ENCODE data around the gene LEF1. TPM values are rescaled to one million over a fixed set of nuclear protein-coding genes. Genes with fewer than 3 reads are reported as not detected.

The LEF1 gene
- total and polyA plus RNA-seq, 2 donors (not counting 1 experiment from before 2014, with no cell fraction given), result 1.8 to 2.6 TPM

- Histone ChIP-seq H3K36me3 (ENCODE audit: control insufficient read depth, insufficient read depth, low read length) (no peaks in the 10 kb centered on the region), H3K4me3 (replicated peaks in 1 of 4; ENCODE audit: control extremely low read depth in 1 of 4, insufficient read depth in 1 of 4, low read depth in 3 of 4, low read length in 4 of 4) (no peak overlapping the region), H3K27ac (ENCODE audit: insufficient read depth, low read length) (no peak overlapping the region), H4K20me1 (ENCODE audit: control insufficient read depth, extremely low read depth, insufficient read depth, low read length) (no peaks in the 10 kb centered on the region), H3K27me3 (ENCODE audit: control insufficient read depth, insufficient read depth, low read length) (no peaks in the 10 kb centered on the region), H3K4me1 (ENCODE audit: control insufficient read depth, extremely low read depth, insufficient read depth, low read length) (no peaks in the 10 kb centered on the region), H3K4me2 (ENCODE audit: extremely low read depth, insufficient read depth, low read length) (no peak overlapping the region), H3K9me3 (ENCODE audit: control insufficient read depth, insufficient read depth, low read depth, low read length) (no peaks in the 10 kb centered on the region), H2AFZ (ENCODE audit: low read length) (no peak overlapping the region), H3K79me2 (ENCODE audit: control insufficient read depth, insufficient read depth, low read length) (no peaks in the 10 kb centered on the region), H3K9ac (ENCODE audit: insufficient read depth, low read length) (no peak overlapping the region)
- DNase-seq (ENCODE audit: low read depth in 2 of 2), result no peak
- TF ChIP-seq, protein P1, sequence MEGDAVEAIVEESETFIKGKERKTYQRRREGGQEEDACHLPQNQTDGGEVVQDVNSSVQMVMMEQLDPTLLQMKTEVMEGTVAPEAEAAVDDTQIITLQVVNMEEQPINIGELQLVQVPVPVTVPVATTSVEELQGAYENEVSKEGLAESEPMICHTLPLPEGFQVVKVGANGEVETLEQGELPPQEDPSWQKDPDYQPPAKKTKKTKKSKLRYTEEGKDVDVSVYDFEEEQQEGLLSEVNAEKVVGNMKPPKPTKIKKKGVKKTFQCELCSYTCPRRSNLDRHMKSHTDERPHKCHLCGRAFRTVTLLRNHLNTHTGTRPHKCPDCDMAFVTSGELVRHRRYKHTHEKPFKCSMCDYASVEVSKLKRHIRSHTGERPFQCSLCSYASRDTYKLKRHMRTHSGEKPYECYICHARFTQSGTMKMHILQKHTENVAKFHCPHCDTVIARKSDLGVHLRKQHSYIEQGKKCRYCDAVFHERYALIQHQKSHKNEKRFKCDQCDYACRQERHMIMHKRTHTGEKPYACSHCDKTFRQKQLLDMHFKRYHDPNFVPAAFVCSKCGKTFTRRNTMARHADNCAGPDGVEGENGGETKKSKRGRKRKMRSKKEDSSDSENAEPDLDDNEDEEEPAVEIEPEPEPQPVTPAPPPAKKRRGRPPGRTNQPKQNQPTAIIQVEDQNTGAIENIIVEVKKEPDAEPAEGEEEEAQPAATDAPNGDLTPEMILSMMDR (conservative IDR thresholded peaks at IDR 0.05 in 1 of 2, IDR thresholded peaks at IDR 0.05 in 1 of 2; ENCODE audit: low read depth in 1 of 2, low read length in 2 of 2), result no peak
- no peak for TF ChIP-seq EZH2 (IDR thresholded peaks at IDR 0.05; ENCODE audit: low read length, missing control alignments)
Observed at GRCh38 chr4:108024085-108024877, 144.5 kb downstream of the LEF1 start.

- Histone ChIP-seq H2AFZ (ENCODE audit: low read length) (no peak overlapping the region), H3K79me2 (ENCODE audit: control insufficient read depth, insufficient read depth, low read length) (no peaks in the 10 kb centered on the region), H3K4me1 (ENCODE audit: control insufficient read depth, extremely low read depth, insufficient read depth, low read length) (no peaks in the 10 kb centered on the region), H3K4me2 (ENCODE audit: extremely low read depth, insufficient read depth, low read length) (no peak overlapping the region), H3K4me3 (replicated peaks in 1 of 4; ENCODE audit: control extremely low read depth in 1 of 4, insufficient read depth in 1 of 4, low read depth in 3 of 4, low read length in 4 of 4) (no peak overlapping the region), H3K9me3 (ENCODE audit: control insufficient read depth, insufficient read depth, low read depth, low read length) (no peaks in the 10 kb centered on the region), H3K27me3 (ENCODE audit: control insufficient read depth, insufficient read depth, low read length) (no peaks in the 10 kb centered on the region), H3K36me3 (ENCODE audit: control insufficient read depth, insufficient read depth, low read length) (no peaks in the 10 kb centered on the region), H3K27ac (ENCODE audit: insufficient read depth, low read length) (no peak overlapping the region), H4K20me1 (ENCODE audit: control insufficient read depth, extremely low read depth, insufficient read depth, low read length) (no peaks in the 10 kb centered on the region), H3K9ac (ENCODE audit: insufficient read depth, low read length) (no peak overlapping the region)
- DNase-seq (ENCODE audit: low read depth in 2 of 2), result no peak
- no peak for TF ChIP-seq EZH2 (IDR thresholded peaks at IDR 0.05; ENCODE audit: low read length, missing control alignments)
- TF ChIP-seq, protein P1 (conservative IDR thresholded peaks at IDR 0.05 in 1 of 2, IDR thresholded peaks at IDR 0.05 in 1 of 2; ENCODE audit: low read depth in 1 of 2, low read length in 2 of 2), result no peak
Observed at GRCh38 chr4:108018884-108019187, 149.9 kb downstream of the LEF1 start.

- no peak overlapping the region for H3K9ac ChIP-seq (ENCODE audit: insufficient read depth, low read length)
- H3K4me1 ChIP-seq (ENCODE audit: control insufficient read depth, extremely low read depth, insufficient read depth, low read length), result no peaks in the 10 kb centered on the region
- H3K79me2 ChIP-seq (ENCODE audit: control insufficient read depth, insufficient read depth, low read length), result no peaks in the 10 kb centered on the region
- H3K27ac ChIP-seq (ENCODE audit: insufficient read depth, low read length), result no peak overlapping the region
- DNase-seq (ENCODE audit: low read depth in 2 of 2), result peak; percentile 63 to 82
- no peaks in the 10 kb centered on the region for H4K20me1 ChIP-seq (ENCODE audit: control insufficient read depth, extremely low read depth, insufficient read depth, low read length)
- H3K36me3 ChIP-seq (ENCODE audit: control insufficient read depth, insufficient read depth, low read length), result no peaks in the 10 kb centered on the region
- no peak overlapping the region for H2AFZ ChIP-seq (ENCODE audit: low read length)
- TF ChIP-seq EZH2 (IDR thresholded peaks at IDR 0.05; ENCODE audit: low read length, missing control alignments), result no peak
- TF ChIP-seq, protein P1 (conservative IDR thresholded peaks at IDR 0.05 in 1 of 2, IDR thresholded peaks at IDR 0.05 in 1 of 2; ENCODE audit: low read depth in 1 of 2, low read length in 2 of 2), result peak; percentile 88
- H3K27me3 ChIP-seq (ENCODE audit: control insufficient read depth, insufficient read depth, low read length), result no peaks in the 10 kb centered on the region
- no peak overlapping the region for H3K4me2 ChIP-seq (ENCODE audit: extremely low read depth, insufficient read depth, low read length)
- H3K4me3 ChIP-seq (replicated peaks in 1 of 4; ENCODE audit: control extremely low read depth in 1 of 4, insufficient read depth in 1 of 4, low read depth in 3 of 4, low read length in 4 of 4), result no peak overlapping the region
- H3K9me3 ChIP-seq (ENCODE audit: control insufficient read depth, insufficient read depth, low read depth, low read length), result no peaks in the 10 kb centered on the region
Observed at GRCh38 chr4:108018040-108018883, 150.5 kb downstream of the LEF1 start.
